ENCODE data around the gene KHDC4.

KHDC4 gene

DNA sequence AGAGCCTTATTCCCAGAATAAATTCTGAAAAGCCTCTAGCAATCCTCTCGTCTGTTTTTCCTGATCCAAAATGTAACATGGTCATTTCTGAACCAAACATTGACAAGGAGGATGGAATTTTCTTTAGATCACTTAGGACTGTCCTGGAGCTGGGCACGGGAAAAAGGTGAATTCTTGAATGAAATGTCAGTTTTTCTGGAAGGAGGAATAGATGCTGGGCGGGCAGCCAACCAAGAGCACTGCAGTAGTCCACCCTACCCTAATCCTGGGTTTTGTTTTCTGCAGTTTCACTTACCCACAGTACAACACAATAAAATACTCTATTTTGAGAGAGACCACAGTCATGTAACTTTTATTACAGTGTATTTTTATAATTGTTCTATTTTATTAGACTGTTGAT lies 44.0 kb downstream of the KHDC4 start:
- DNase-seq, result no peak
- Histone ChIP-seq H3K4me3 (ENCODE audit: insufficient read depth, low read depth, low read length, poor library complexity, severe bottlenecking) (no peak overlapping the region), H3K27me3 (replicated peaks; ENCODE audit: control insufficient read depth, insufficient read depth, low read length, poor library complexity, severe bottlenecking) (no peaks in the 10 kb centered on the region), H3K9me3 (ENCODE audit: control insufficient read depth, low read length) (no peaks in the 10 kb centered on the region), H3K4me1 (ENCODE audit: control insufficient read depth, insufficient read depth, low read length, poor library complexity, severe bottlenecking) (peaks cover 3% of the 10 kb centered on the region), H3K27ac (ENCODE audit: insufficient read depth, low read length, poor library complexity, severe bottlenecking) (no peak overlapping the region), H3K36me3 (ENCODE audit: control insufficient read depth, insufficient read depth, low read length) (no peaks in the 10 kb centered on the region)

DNA sequence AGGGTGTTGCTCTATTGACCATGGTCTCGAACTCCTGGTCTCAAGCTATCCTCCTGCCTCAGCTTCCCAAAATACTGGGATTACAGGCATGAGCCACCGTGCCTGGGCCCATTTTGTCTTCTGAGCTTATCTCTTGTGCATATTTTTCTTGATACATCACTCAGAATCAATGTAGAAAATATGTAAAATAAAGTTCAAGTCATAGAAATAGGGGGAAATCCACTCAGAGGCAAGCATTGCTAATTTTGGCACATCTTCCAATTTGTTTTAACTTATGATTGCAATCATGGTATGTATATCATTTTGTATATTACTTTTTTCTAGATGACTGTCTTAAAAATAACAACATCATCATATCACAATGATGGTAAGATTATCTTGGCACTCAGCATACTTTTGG lies 44.6 kb downstream of the KHDC4 start:
- DNase-seq, result no peak
- Histone ChIP-seq H3K4me3 (ENCODE audit: insufficient read depth, low read depth, low read length, poor library complexity, severe bottlenecking) (no peak overlapping the region), H3K36me3 (ENCODE audit: control insufficient read depth, insufficient read depth, low read length) (no peaks in the 10 kb centered on the region), H3K4me1 (ENCODE audit: control insufficient read depth, insufficient read depth, low read length, poor library complexity, severe bottlenecking) (peaks cover 3% of the 10 kb centered on the region), H3K9me3 (ENCODE audit: control insufficient read depth, low read length) (no peaks in the 10 kb centered on the region), H3K27ac (ENCODE audit: insufficient read depth, low read length, poor library complexity, severe bottlenecking) (no peak overlapping the region), H3K27me3 (replicated peaks; ENCODE audit: control insufficient read depth, insufficient read depth, low read length, poor library complexity, severe bottlenecking) (no peaks in the 10 kb centered on the region)

DNA sequence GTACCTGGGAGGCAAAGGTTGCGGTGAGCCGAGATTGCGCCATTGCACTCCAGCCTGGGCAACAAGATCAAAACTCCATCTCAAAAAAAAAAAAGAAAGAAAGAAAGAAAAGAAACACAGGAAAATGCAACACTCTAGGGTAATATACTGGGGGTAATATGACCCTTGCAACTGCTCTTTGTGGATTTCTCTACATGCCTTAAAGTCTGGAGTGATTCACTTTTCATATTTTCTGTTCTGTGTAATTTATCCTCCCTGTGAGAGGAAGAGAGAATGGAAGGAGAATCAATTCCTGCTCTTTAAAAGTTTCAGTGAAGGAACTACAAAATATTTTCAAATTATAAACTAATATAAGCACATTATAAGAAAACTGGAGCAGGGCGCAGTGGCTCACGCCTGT lies 45.7 kb downstream of the KHDC4 start:
- no peak overlapping the region for H3K4me3 ChIP-seq (ENCODE audit: insufficient read depth, low read depth, low read length, poor library complexity, severe bottlenecking)
- H3K27ac ChIP-seq (ENCODE audit: insufficient read depth, low read length, poor library complexity, severe bottlenecking), result no peak overlapping the region
- H3K4me1 ChIP-seq (ENCODE audit: control insufficient read depth, insufficient read depth, low read length, poor library complexity, severe bottlenecking), result peaks cover 2% of the 10 kb centered on the region
- H3K9me3 ChIP-seq (ENCODE audit: control insufficient read depth, low read length), result no peaks in the 10 kb centered on the region
- no peaks in the 10 kb centered on the region for H3K36me3 ChIP-seq (ENCODE audit: control insufficient read depth, insufficient read depth, low read length)
- H3K27me3 ChIP-seq (replicated peaks; ENCODE audit: control insufficient read depth, insufficient read depth, low read length, poor library complexity, severe bottlenecking), result no peaks in the 10 kb centered on the region
- DNase-seq, result no peak

- Histone ChIP-seq H3K9me3 (ENCODE audit: control insufficient read depth, low read length) (no peaks in the 10 kb centered on the region), H3K27me3 (replicated peaks; ENCODE audit: control insufficient read depth, insufficient read depth, low read length, poor library complexity, severe bottlenecking) (no peaks in the 10 kb centered on the region), H3K36me3 (ENCODE audit: control insufficient read depth, insufficient read depth, low read length) (no peaks in the 10 kb centered on the region), H3K4me3 (ENCODE audit: insufficient read depth, low read depth, low read length, poor library complexity, severe bottlenecking) (no peak overlapping the region), H3K27ac (ENCODE audit: insufficient read depth, low read length, poor library complexity, severe bottlenecking) (no peak overlapping the region), H3K4me1 (ENCODE audit: control insufficient read depth, insufficient read depth, low read length, poor library complexity, severe bottlenecking) (no peaks in the 10 kb centered on the region)
- no peak for DNase-seq
Observed at GRCh38 chr1:155884982-155885381, 49.2 kb downstream of the KHDC4 start.

GRCh38 chr1:155884031-155884960 lies 49.9 kb downstream of the KHDC4 start:
- H3K9me3 ChIP-seq (ENCODE audit: control insufficient read depth, low read length), result no peaks in the 10 kb centered on the region
- no peak overlapping the region for H3K4me3 ChIP-seq (ENCODE audit: insufficient read depth, low read depth, low read length, poor library complexity, severe bottlenecking)
- no peaks in the 10 kb centered on the region for H3K36me3 ChIP-seq (ENCODE audit: control insufficient read depth, insufficient read depth, low read length)
- DNase-seq, result no peak
- no peaks in the 10 kb centered on the region for H3K4me1 ChIP-seq (ENCODE audit: control insufficient read depth, insufficient read depth, low read length, poor library complexity, severe bottlenecking)
- no peak overlapping the region for H3K27ac ChIP-seq (ENCODE audit: insufficient read depth, low read length, poor library complexity, severe bottlenecking)
- no peaks in the 10 kb centered on the region for H3K27me3 ChIP-seq (replicated peaks; ENCODE audit: control insufficient read depth, insufficient read depth, low read length, poor library complexity, severe bottlenecking)

GRCh38 chr1:155882766-155883165 lies 51.4 kb downstream of the KHDC4 start:
- Histone ChIP-seq H3K9me3 (ENCODE audit: control insufficient read depth, low read length) (no peaks in the 10 kb centered on the region), H3K4me1 (ENCODE audit: control insufficient read depth, insufficient read depth, low read length, poor library complexity, severe bottlenecking) (no peaks in the 10 kb centered on the region), H3K27ac (ENCODE audit: insufficient read depth, low read length, poor library complexity, severe bottlenecking) (no peak overlapping the region), H3K36me3 (ENCODE audit: control insufficient read depth, insufficient read depth, low read length) (no peaks in the 10 kb centered on the region), H3K4me3 (ENCODE audit: insufficient read depth, low read depth, low read length, poor library complexity, severe bottlenecking) (no peak overlapping the region), H3K27me3 (replicated peaks; ENCODE audit: control insufficient read depth, insufficient read depth, low read length, poor library complexity, severe bottlenecking) (no peaks in the 10 kb centered on the region)
- no peak for DNase-seq

DNA sequence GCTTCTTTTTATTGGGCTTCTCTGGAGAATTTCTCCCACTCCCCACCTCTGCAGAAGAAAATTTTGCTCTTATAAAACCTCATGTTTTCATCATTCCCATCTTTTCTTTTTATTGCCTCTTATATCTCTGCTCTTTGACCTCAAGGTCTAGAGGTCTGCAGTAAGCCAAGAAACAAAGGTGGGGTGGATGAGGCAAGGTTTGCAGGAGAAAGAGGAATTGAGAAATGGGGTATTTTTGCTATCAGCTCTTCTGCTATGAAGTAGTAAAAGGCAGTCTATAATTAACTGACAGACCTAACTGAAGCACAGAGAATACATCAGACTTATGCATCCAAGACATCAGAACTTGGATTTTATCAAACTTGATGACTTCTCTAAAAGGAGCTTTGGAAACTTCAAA lies 52.0 kb downstream of the KHDC4 start:
- Histone ChIP-seq H3K27me3 (replicated peaks; ENCODE audit: control insufficient read depth, insufficient read depth, low read length, poor library complexity, severe bottlenecking) (no peaks in the 10 kb centered on the region), H3K27ac (ENCODE audit: insufficient read depth, low read length, poor library complexity, severe bottlenecking) (no peak overlapping the region), H3K9me3 (ENCODE audit: control insufficient read depth, low read length) (no peaks in the 10 kb centered on the region), H3K36me3 (ENCODE audit: control insufficient read depth, insufficient read depth, low read length) (no peaks in the 10 kb centered on the region), H3K4me1 (ENCODE audit: control insufficient read depth, insufficient read depth, low read length, poor library complexity, severe bottlenecking) (no peaks in the 10 kb centered on the region), H3K4me3 (ENCODE audit: insufficient read depth, low read depth, low read length, poor library complexity, severe bottlenecking) (no peak overlapping the region)
- DNase-seq, result no peak

- DNase-seq, result no peak
- H3K4me1 ChIP-seq (ENCODE audit: control insufficient read depth, insufficient read depth, low read length, poor library complexity, severe bottlenecking), result no peaks in the 10 kb centered on the region
- H3K4me3 ChIP-seq (ENCODE audit: insufficient read depth, low read depth, low read length, poor library complexity, severe bottlenecking), result no peak overlapping the region
- H3K36me3 ChIP-seq (ENCODE audit: control insufficient read depth, insufficient read depth, low read length), result no peaks in the 10 kb centered on the region
- no peak overlapping the region for H3K27ac ChIP-seq (ENCODE audit: insufficient read depth, low read length, poor library complexity, severe bottlenecking)
- H3K9me3 ChIP-seq (ENCODE audit: control insufficient read depth, low read length), result no peaks in the 10 kb centered on the region
- no peaks in the 10 kb centered on the region for H3K27me3 ChIP-seq (replicated peaks; ENCODE audit: control insufficient read depth, insufficient read depth, low read length, poor library complexity, severe bottlenecking)
Observed at GRCh38 chr1:155880950-155881349, 53.3 kb downstream of the KHDC4 start.

- no peaks in the 10 kb centered on the region for H3K27me3 ChIP-seq (replicated peaks; ENCODE audit: control insufficient read depth, insufficient read depth, low read length, poor library complexity, severe bottlenecking)
- no peaks in the 10 kb centered on the region for H3K36me3 ChIP-seq (ENCODE audit: control insufficient read depth, insufficient read depth, low read length)
- no peak overlapping the region for H3K4me3 ChIP-seq (ENCODE audit: insufficient read depth, low read depth, low read length, poor library complexity, severe bottlenecking)
- DNase-seq, result no peak
- no peak overlapping the region for H3K27ac ChIP-seq (ENCODE audit: insufficient read depth, low read length, poor library complexity, severe bottlenecking)
- H3K4me1 ChIP-seq (ENCODE audit: control insufficient read depth, insufficient read depth, low read length, poor library complexity, severe bottlenecking), result no peaks in the 10 kb centered on the region
- no peaks in the 10 kb centered on the region for H3K9me3 ChIP-seq (ENCODE audit: control insufficient read depth, low read length)
Observed at GRCh38 chr1:155880251-155880650, 54.0 kb downstream of the KHDC4 start.

DNA sequence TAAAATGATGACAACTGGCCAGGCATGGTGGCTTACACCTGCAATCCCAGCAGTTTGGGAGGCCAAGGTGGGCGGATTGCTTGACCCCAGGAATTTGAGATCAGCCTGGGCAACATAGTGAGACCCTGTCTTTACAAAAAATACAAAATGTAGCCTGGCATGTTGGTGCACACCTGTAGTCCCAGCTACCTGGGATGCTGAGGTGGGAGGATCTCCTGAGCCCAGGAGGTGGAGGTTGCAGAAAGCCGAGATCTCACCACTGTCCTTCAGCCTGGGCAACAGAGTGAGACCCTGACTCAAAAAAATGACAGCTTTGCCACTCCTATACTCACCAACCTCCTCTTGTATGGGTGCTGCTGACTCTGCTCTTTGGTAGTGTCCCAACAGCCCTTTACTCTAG lies 56.3 kb downstream of the KHDC4 start:
- H3K36me3 ChIP-seq (ENCODE audit: control insufficient read depth, insufficient read depth, low read length), result no peaks in the 10 kb centered on the region
- H3K4me3 ChIP-seq (ENCODE audit: insufficient read depth, low read depth, low read length, poor library complexity, severe bottlenecking), result no peak overlapping the region
- H3K27me3 ChIP-seq (replicated peaks; ENCODE audit: control insufficient read depth, insufficient read depth, low read length, poor library complexity, severe bottlenecking), result no peaks in the 10 kb centered on the region
- no peaks in the 10 kb centered on the region for H3K4me1 ChIP-seq (ENCODE audit: control insufficient read depth, insufficient read depth, low read length, poor library complexity, severe bottlenecking)
- H3K9me3 ChIP-seq (ENCODE audit: control insufficient read depth, low read length), result no peaks in the 10 kb centered on the region
- H3K27ac ChIP-seq (ENCODE audit: insufficient read depth, low read length, poor library complexity, severe bottlenecking), result no peak overlapping the region
- DNase-seq, result no peak
